ENCODE data around the gene DDX1. TPM values are rescaled to one million over a fixed set of nuclear protein-coding genes. Genes with fewer than 3 reads are reported as not detected.

The DDX1 gene
- total and polyA plus RNA-seq, 2 donors = 76.5 to 107 TPM

GRCh38 chr2:15595342-15595905 is 3.8 kb downstream of the DDX1 start:
- WGBS = 97% methylated on average over 6 of the region's 6 CpGs
- no peak for DNase-seq (ENCODE audit: extremely low spot score)
- Histone ChIP-seq H3K4me3 (ENCODE audit: low read depth, low read length) (no peak overlapping the region), H3K36me3 (ENCODE audit: insufficient read depth) (peaks cover 7% of the 10 kb centered on the region), H3K4me1 (ENCODE audit: insufficient read depth) (no peaks in the 10 kb centered on the region), H3K27ac (ENCODE audit: low read depth) (no peak overlapping the region)

GRCh38 chr2:15595936-15596335 is 4.3 kb downstream of the DDX1 start:
- H3K36me3 ChIP-seq (ENCODE audit: insufficient read depth) = peaks cover 7% of the 10 kb centered on the region
- 97% methylated on average over 4 of the region's 4 CpGs for WGBS
- no peak overlapping the region for H3K4me3 ChIP-seq (ENCODE audit: low read depth, low read length)
- H3K27ac ChIP-seq (ENCODE audit: low read depth) = no peak overlapping the region
- no peak for DNase-seq (ENCODE audit: extremely low spot score)
- H3K4me1 ChIP-seq (ENCODE audit: insufficient read depth) = no peaks in the 10 kb centered on the region

GRCh38 chr2:15596350-15596749 is 4.7 kb downstream of the DDX1 start:
- no peak overlapping the region for H3K27ac ChIP-seq (ENCODE audit: low read depth)
- no peaks in the 10 kb centered on the region for H3K4me1 ChIP-seq (ENCODE audit: insufficient read depth)
- WGBS = 89% methylated on average over 2 of the region's 2 CpGs

GRCh38 chr2:15596968-15597367 is 5.3 kb downstream of the DDX1 start:
- Histone ChIP-seq H3K4me3 (ENCODE audit: low read depth, low read length) (no peak overlapping the region), H3K4me1 (ENCODE audit: insufficient read depth) (no peaks in the 10 kb centered on the region), H3K36me3 (ENCODE audit: insufficient read depth) (peaks cover 11% of the 10 kb centered on the region), H3K27ac (ENCODE audit: low read depth) (no peak overlapping the region)
- DNase-seq (ENCODE audit: extremely low spot score) = no peak
- 91% methylated on average over 4 of the region's 4 CpGs for WGBS

More at GRCh38 chr2:15596350-15596749, 4.7 kb downstream of the DDX1 start:
- H3K36me3 ChIP-seq (ENCODE audit: insufficient read depth) = peaks cover 9% of the 10 kb centered on the region
- H3K4me3 ChIP-seq (ENCODE audit: low read depth, low read length) = no peak overlapping the region
- no peak for DNase-seq (ENCODE audit: extremely low spot score)

- Histone ChIP-seq H3K27ac (ENCODE audit: low read depth) (no peak overlapping the region), H3K4me3 (ENCODE audit: low read depth, low read length) (no peak overlapping the region), H3K36me3 (ENCODE audit: insufficient read depth) (peaks cover 12% of the 10 kb centered on the region), H3K4me1 (ENCODE audit: insufficient read depth) (no peaks in the 10 kb centered on the region)
- DNase-seq (ENCODE audit: extremely low spot score) = no peak
- WGBS = 93% methylated on average over 1 of the region's 1 CpG
Measured at GRCh38 chr2:15599994-15600393, 8.3 kb downstream of the DDX1 start.

GRCh38 chr2:15601681-15602080 is 10.0 kb downstream of the DDX1 start:
- no peak overlapping the region for H3K27ac ChIP-seq (ENCODE audit: low read depth)
- no peak for DNase-seq (ENCODE audit: extremely low spot score)
- WGBS = 95% methylated on average over 1 of the region's 1 CpG
- peaks cover 8% of the 10 kb centered on the region for H3K36me3 ChIP-seq (ENCODE audit: insufficient read depth)
- H3K4me1 ChIP-seq (ENCODE audit: insufficient read depth) = no peaks in the 10 kb centered on the region
- H3K4me3 ChIP-seq (ENCODE audit: low read depth, low read length) = no peak overlapping the region

- 93% methylated on average over 8 of the region's 8 CpGs for WGBS
- Histone ChIP-seq H3K4me1 (ENCODE audit: insufficient read depth) (no peaks in the 10 kb centered on the region), H3K4me3 (ENCODE audit: low read depth, low read length) (no peak overlapping the region), H3K27ac (ENCODE audit: low read depth) (no peak overlapping the region), H3K36me3 (ENCODE audit: insufficient read depth) (peaks cover 8% of the 10 kb centered on the region)
- DNase-seq (ENCODE audit: extremely low spot score) = no peak
Measured at GRCh38 chr2:15602393-15602792, 10.7 kb downstream of the DDX1 start.

GRCh38 chr2:15603044-15603765 is 11.5 kb downstream of the DDX1 start:
- 93% methylated on average over 3 of the region's 3 CpGs for WGBS

GRCh38 chr2:15603948-15604347 is 12.3 kb downstream of the DDX1 start:
- H3K27ac ChIP-seq (ENCODE audit: low read depth) = no peak overlapping the region
- H3K4me1 ChIP-seq (ENCODE audit: insufficient read depth) = no peaks in the 10 kb centered on the region
- H3K36me3 ChIP-seq (ENCODE audit: insufficient read depth) = peaks cover 11% of the 10 kb centered on the region
- WGBS = 95% methylated on average over 2 of the region's 2 CpGs
- H3K4me3 ChIP-seq (ENCODE audit: low read depth, low read length) = no peak overlapping the region
- DNase-seq (ENCODE audit: extremely low spot score) = no peak

More at GRCh38 chr2:15603044-15603765, 11.5 kb downstream of the DDX1 start:
- DNase-seq (ENCODE audit: extremely low spot score) = no peak
- Histone ChIP-seq H3K27ac (ENCODE audit: low read depth) (no peak overlapping the region), H3K36me3 (ENCODE audit: insufficient read depth) (peaks cover 11% of the 10 kb centered on the region), H3K4me3 (ENCODE audit: low read depth, low read length) (no peak overlapping the region), H3K4me1 (ENCODE audit: insufficient read depth) (no peaks in the 10 kb centered on the region)

GRCh38 chr2:15605721-15606120 is 14.1 kb downstream of the DDX1 start:
- Histone ChIP-seq H3K4me1 (ENCODE audit: insufficient read depth) (no peaks in the 10 kb centered on the region), H3K27ac (ENCODE audit: low read depth) (no peak overlapping the region), H3K36me3 (ENCODE audit: insufficient read depth) (peaks cover 12% of the 10 kb centered on the region), H3K4me3 (ENCODE audit: low read depth, low read length) (no peak overlapping the region)
- DNase-seq (ENCODE audit: extremely low spot score) = no peak
- 83% methylated on average over 1 of the region's 1 CpG for WGBS

GRCh38 chr2:15606481-15607441 is 15.1 kb downstream of the DDX1 start:
- no peak overlapping the region for H3K4me3 ChIP-seq (ENCODE audit: low read depth, low read length)
- WGBS = 90% methylated on average over 8 of the region's 8 CpGs
- no peaks in the 10 kb centered on the region for H3K4me1 ChIP-seq (ENCODE audit: insufficient read depth)
- no peak for DNase-seq (ENCODE audit: extremely low spot score)
- peaks cover 11% of the 10 kb centered on the region for H3K36me3 ChIP-seq (ENCODE audit: insufficient read depth)
- no peak overlapping the region for H3K27ac ChIP-seq (ENCODE audit: low read depth)

- Histone ChIP-seq H3K27ac (ENCODE audit: low read depth) (no peak overlapping the region), H3K4me1 (ENCODE audit: insufficient read depth) (no peaks in the 10 kb centered on the region), H3K36me3 (ENCODE audit: insufficient read depth) (peaks cover 8% of the 10 kb centered on the region), H3K4me3 (ENCODE audit: low read depth, low read length) (no peak overlapping the region)
- no peak for DNase-seq (ENCODE audit: extremely low spot score)
- WGBS = 96% methylated on average over 7 of the region's 7 CpGs
Measured at GRCh38 chr2:15607709-15608391, 16.2 kb downstream of the DDX1 start.

GRCh38 chr2:15608392-15608761 is 16.7 kb downstream of the DDX1 start:
- H3K4me3 ChIP-seq (ENCODE audit: low read depth, low read length) = no peak overlapping the region
- no peaks in the 10 kb centered on the region for H3K4me1 ChIP-seq (ENCODE audit: insufficient read depth)
- peaks cover 8% of the 10 kb centered on the region for H3K36me3 ChIP-seq (ENCODE audit: insufficient read depth)
- no peak overlapping the region for H3K27ac ChIP-seq (ENCODE audit: low read depth)
- no peak for DNase-seq (ENCODE audit: extremely low spot score)
- 96% methylated on average over 4 of the region's 4 CpGs for WGBS
